ENCODE results near the gene SLMAP.

The SLMAP gene

GRCh38 chr3:57755741-57756527, at the start of gene SLMAP:
Gene SLMAP (plus strand): TSS chr3:57756309. CDS start chr3:57757652, 1,343 bp downstream.
- DNase-seq: peak; percentile 24 to 81

GRCh38 chr3:57706462-57706861, 49.6 kb upstream of the SLMAP start:
- no peak for DNase-seq

- DNase-seq: no peak
Measured at GRCh38 chr3:57709031-57709430, 47.1 kb upstream of the SLMAP start.

- DNase-seq: no peak
Measured at GRCh38 chr3:57709559-57709958, 46.5 kb upstream of the SLMAP start.

GRCh38 chr3:57715686-57716085, 40.4 kb upstream of the SLMAP start:
- no peak for DNase-seq

- no peak for DNase-seq
Measured at GRCh38 chr3:57717205-57717868, 38.8 kb upstream of the SLMAP start.

GRCh38 chr3:57718118-57718517, 38.0 kb upstream of the SLMAP start:
- no peak for DNase-seq

- no peak for DNase-seq
Measured at GRCh38 chr3:57726397-57726796, 29.7 kb upstream of the SLMAP start.

- no peak for DNase-seq
Measured at GRCh38 chr3:57727106-57727505, 29.0 kb upstream of the SLMAP start.

- no peak for DNase-seq
Measured at GRCh38 chr3:57729334-57730045, 26.6 kb upstream of the SLMAP start.

- no peak for DNase-seq
Measured at GRCh38 chr3:57730682-57731081, 25.4 kb upstream of the SLMAP start.

- DNase-seq: no peak
Measured at GRCh38 chr3:57731311-57731710, 24.8 kb upstream of the SLMAP start.

- DNase-seq: no peak
Measured at GRCh38 chr3:57733790-57734189, 22.3 kb upstream of the SLMAP start.

- no peak for DNase-seq
Measured at GRCh38 chr3:57735405-57735804, 20.7 kb upstream of the SLMAP start.

- no peak for DNase-seq
Measured at GRCh38 chr3:57737840-57738239, 18.3 kb upstream of the SLMAP start.

- DNase-seq: no peak
Measured at GRCh38 chr3:57738391-57738790, 17.7 kb upstream of the SLMAP start.

- DNase-seq: no peak
Measured at GRCh38 chr3:57740027-57740426, 16.1 kb upstream of the SLMAP start.

- no peak for DNase-seq
Measured at GRCh38 chr3:57743496-57743895, 12.6 kb upstream of the SLMAP start.

- DNase-seq: no peak
Measured at GRCh38 chr3:57745101-57745500, 11.0 kb upstream of the SLMAP start.

GRCh38 chr3:57746156-57747010, 9.7 kb upstream of the SLMAP start:
- no peak for DNase-seq

- DNase-seq: no peak
Measured at GRCh38 chr3:57749542-57749941, 6.6 kb upstream of the SLMAP start.

- no peak for DNase-seq
Measured at GRCh38 chr3:57752307-57752706, 3.8 kb upstream of the SLMAP start.

GRCh38 chr3:57753016-57753415, 3.1 kb upstream of the SLMAP start:
- no peak for DNase-seq

Measured in NCI-H446 (cell line).